ENCODE data around the gene DCLRE1B. TPM values are rescaled to one million over a fixed set of nuclear protein-coding genes. Genes with fewer than 3 reads are reported as not detected.

DCLRE1B gene
- total and polyA plus RNA-seq, 2 donors (not counting 1 experiment from before 2014, with no cell fraction given): 1.0 to 4.8 TPM

- no peak for TF ChIP-seq EZH2 (IDR thresholded peaks at IDR 0.05; ENCODE audit: borderline replicate concordance, insufficient read depth, low read depth, low read length, poor library complexity, severe bottlenecking)
- TF ChIP-seq CTCF (IDR thresholded peaks at IDR 0.05): no peak
- CTCF ChIA-PET: interaction anchor here (1.0 kb wide), 1 partner anchor 10 kb away, joined by 5 read pairs; no protein-coding TSS in a partner anchor
- Histone ChIP-seq H3K36me3 (replicated peaks in 1 of 2; ENCODE audit: control extremely low read depth in 1 of 2, control insufficient read depth in 1 of 2, extremely low read depth in 1 of 2, insufficient read depth in 2 of 2, low read length in 1 of 2) (peaks cover 7 to 73% of the 10 kb centered on the region in 2 experiments), H3K27ac (ENCODE audit: low read length in 2 of 2) (no peak overlapping the region), H3K27me3 (replicated peaks in 1 of 4; ENCODE audit: control extremely low read depth in 1 of 4, control insufficient read depth in 3 of 4, insufficient read depth in 4 of 4, low read length in 3 of 4) (no peaks in the 10 kb centered on the region), H4K20me1 (ENCODE audit: control insufficient read depth, insufficient read depth, low read length, poor library complexity, severe bottlenecking) (no peaks in the 10 kb centered on the region), H3K9ac (ENCODE audit: low read length) (no peak overlapping the region), H3K9me3 (ENCODE audit: control extremely low read depth in 1 of 3, control insufficient read depth in 2 of 3, insufficient read depth in 1 of 3, low read length in 2 of 3) (no peaks in the 10 kb centered on the region), H3K4me1 (ENCODE audit: control insufficient read depth in 2 of 2, insufficient read depth in 2 of 2, low read length in 2 of 2) (no peaks in the 10 kb centered on the region), H3K4me2 (replicated peaks; ENCODE audit: low read depth, low read length, poor library complexity, severe bottlenecking) (no peak overlapping the region), H3K79me2 (ENCODE audit: control insufficient read depth, insufficient read depth, low read length) (no peaks in the 10 kb centered on the region), H3K4me3 (ENCODE audit: control extremely low read depth in 1 of 5, extremely low read depth in 1 of 5, insufficient read depth in 1 of 5, low read depth in 2 of 5, low read length in 4 of 5) (no peak overlapping the region), H2AFZ (ENCODE audit: insufficient read depth, low read depth, low read length, poor library complexity, severe bottlenecking) (no peak overlapping the region)
- Mint-ChIP-seq H3K27ac (no peak overlapping the region), H3K4me3 (no peak overlapping the region), H3K9me3 (ENCODE audit: insufficient read depth) (no peaks in the 10 kb centered on the region), H3K27me3 (no peaks in the 10 kb centered on the region), H3K4me1 (no peaks in the 10 kb centered on the region)
- POLR2A ChIA-PET: no interaction called here
- DNase-seq (no peak), ATAC-seq (ENCODE audit: low read depth) (no peak)
- intact Hi-C loops (cut with micrococcal nuclease): no loop called here
- WGBS (ENCODE audit: insufficient coverage): no CpG with 5 or more reads among the region's 1 CpG
These were observed 53.6 kb downstream of the DCLRE1B start for GRCh38 chr1:113958691-113959090.

- Mint-ChIP-seq H3K4me3 (no peak overlapping the region), H3K9me3 (ENCODE audit: insufficient read depth) (no peaks in the 10 kb centered on the region), H3K27me3 (no peaks in the 10 kb centered on the region), H3K4me1 (no peaks in the 10 kb centered on the region), H3K27ac (no peak overlapping the region)
- TF ChIP-seq CTCF (IDR thresholded peaks at IDR 0.05) (no peak), EZH2 (IDR thresholded peaks at IDR 0.05; ENCODE audit: borderline replicate concordance, insufficient read depth, low read depth, low read length, poor library complexity, severe bottlenecking) (no peak)
- H3K4me1 ChIP-seq (ENCODE audit: control insufficient read depth in 2 of 2, insufficient read depth in 2 of 2, low read length in 2 of 2): no peaks in the 10 kb centered on the region
- intact Hi-C loops (cut with micrococcal nuclease): no loop called here
- no peaks in the 10 kb centered on the region for H4K20me1 ChIP-seq (ENCODE audit: control insufficient read depth, insufficient read depth, low read length, poor library complexity, severe bottlenecking)
- H3K27ac ChIP-seq (ENCODE audit: low read length in 2 of 2): no peak overlapping the region
- no peak overlapping the region for H2AFZ ChIP-seq (ENCODE audit: insufficient read depth, low read depth, low read length, poor library complexity, severe bottlenecking)
- WGBS (ENCODE audit: insufficient coverage): 100% methylated on average over 3 of the region's 12 CpGs
- no peaks in the 10 kb centered on the region for H3K79me2 ChIP-seq (ENCODE audit: control insufficient read depth, insufficient read depth, low read length)
- H3K9ac ChIP-seq (ENCODE audit: low read length): no peak overlapping the region
- no peak overlapping the region for H3K4me2 ChIP-seq (replicated peaks; ENCODE audit: low read depth, low read length, poor library complexity, severe bottlenecking)
- peaks cover 4 to 81% of the 10 kb centered on the region in 2 experiments for H3K36me3 ChIP-seq (replicated peaks in 1 of 2; ENCODE audit: control extremely low read depth in 1 of 2, control insufficient read depth in 1 of 2, extremely low read depth in 1 of 2, insufficient read depth in 2 of 2, low read length in 1 of 2)
- H3K27me3 ChIP-seq (replicated peaks in 1 of 4; ENCODE audit: control extremely low read depth in 1 of 4, control insufficient read depth in 3 of 4, insufficient read depth in 4 of 4, low read length in 3 of 4): no peaks in the 10 kb centered on the region
- no peak overlapping the region for H3K4me3 ChIP-seq (ENCODE audit: control extremely low read depth in 1 of 5, extremely low read depth in 1 of 5, insufficient read depth in 1 of 5, low read depth in 2 of 5, low read length in 4 of 5)
- ATAC-seq (ENCODE audit: low read depth) (no peak), DNase-seq (no peak)
- no peaks in the 10 kb centered on the region for H3K9me3 ChIP-seq (ENCODE audit: control extremely low read depth in 1 of 3, control insufficient read depth in 2 of 3, insufficient read depth in 1 of 3, low read length in 2 of 3)
- ChIA-PET POLR2A (no interaction called here), CTCF (interaction anchor here (0.8 to 1.9 kb wide), 2 partner anchors 32 to 128 kb away, joined by 3 to 17 read pairs; no protein-coding TSS in a partner anchor)
These were observed 58.3 kb downstream of the DCLRE1B start for GRCh38 chr1:113963281-113963906.

Data from B cell (primary cell).